Inflammatory macrophage (primary cell): ENCODE results near the gene CPLX1.

Experiments
- DNase-seq, 2 donors: peaks; one replicate each; pipeline ENCODE4 v3.0.0-alpha.2; 2020 to 2022
- total RNA-seq, 18 experiments: gene quantifications; one replicate each; lab custom pipeline; 2026; ENCODE audit warnings: mixed read lengths in 6 of 18, inconsistent platforms in 2 of 18; lab: John Stamatoyannopoulos, UW

Gene CPLX1
- total RNA-seq = 0 to 0.09 (median 0) reads per million in 18 experiments

DNA sequence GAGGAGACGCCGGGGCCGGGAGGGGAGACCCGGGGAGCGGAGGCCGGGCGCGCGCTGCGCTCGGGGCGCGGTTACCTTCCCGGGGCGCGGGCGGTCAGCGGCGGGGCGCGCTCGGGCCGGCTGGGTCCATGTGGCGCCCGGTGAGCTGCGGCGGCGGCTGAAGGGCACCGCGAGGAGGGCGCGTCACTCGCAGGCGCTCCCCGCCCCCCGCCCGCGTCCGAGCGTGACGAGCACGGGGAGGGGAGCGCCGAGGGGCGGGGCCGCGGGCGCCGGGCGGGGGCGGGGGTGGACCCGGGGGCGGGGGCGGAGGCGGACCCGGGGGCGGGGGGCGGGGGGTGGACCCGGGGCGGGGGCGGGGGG lies at the start of gene CPLX1:
Gene CPLX1, minus strand, starts transcription at position 159 of the 360 bp plus-strand sequence. CDS start 1,607 bp downstream, outside the sequence.
- no peak for DNase-seq

DNA sequence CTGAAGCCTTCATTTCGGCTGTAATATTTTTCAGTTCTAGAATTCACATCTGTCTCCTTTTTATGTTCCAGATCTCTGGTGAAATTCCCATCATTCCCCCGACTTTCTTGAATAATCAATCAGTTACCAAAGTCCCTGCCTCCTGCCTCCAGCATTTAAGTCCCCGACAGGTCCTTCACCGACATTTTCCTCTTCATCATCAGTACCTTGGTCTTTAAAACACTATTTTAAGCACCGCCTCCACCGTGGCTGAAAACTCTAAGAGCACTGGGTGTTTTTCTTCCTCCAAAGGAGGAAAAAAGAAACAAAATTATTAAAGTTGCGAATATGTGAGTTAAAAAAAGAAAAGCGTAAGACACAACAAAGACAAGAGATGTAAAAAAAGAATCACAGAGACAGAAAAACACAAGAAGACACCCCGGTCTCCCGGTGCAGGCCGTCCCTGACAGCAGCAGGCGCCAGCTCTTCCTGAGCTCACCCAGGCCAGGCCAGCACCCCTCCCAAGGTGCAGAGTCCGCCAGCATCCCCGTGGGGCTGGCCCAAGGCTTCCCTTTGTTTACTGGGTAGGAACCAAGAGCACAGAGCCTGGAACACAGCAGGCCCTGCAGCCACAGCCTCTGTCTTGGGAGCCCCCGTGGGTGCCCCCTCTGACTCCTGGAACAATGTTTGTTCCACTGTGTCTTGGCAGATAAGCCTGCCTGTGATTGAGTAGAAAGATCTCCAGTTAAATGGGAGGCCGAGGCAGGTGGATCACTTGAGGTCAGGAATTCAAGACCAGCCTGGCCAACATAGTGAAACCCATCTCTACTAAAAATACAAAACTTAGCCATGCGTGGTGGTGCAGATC lies 49.3 kb upstream of the CPLX1 start:
- DNase-seq = no peak

DNA sequence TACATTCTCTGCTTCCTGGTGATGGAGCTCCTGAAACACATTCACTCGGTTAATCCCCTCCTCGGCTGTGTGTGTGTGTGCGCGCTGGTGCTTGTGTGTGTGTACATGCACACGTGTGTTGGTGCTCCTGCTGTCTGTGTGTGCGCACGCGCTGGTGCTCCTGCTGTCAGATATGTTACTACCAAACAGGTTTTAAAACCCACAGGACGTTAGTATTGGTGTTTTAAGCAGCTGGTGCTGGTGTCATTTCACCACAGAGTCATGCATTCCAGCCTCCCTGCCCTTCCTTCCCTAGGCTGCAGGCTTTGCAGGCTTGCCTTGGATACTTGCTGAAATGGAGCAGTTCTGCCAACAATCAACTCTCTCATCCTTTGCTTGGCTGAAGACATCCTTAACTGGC lies 48.1 kb upstream of the CPLX1 start:
- no peak for DNase-seq

DNA sequence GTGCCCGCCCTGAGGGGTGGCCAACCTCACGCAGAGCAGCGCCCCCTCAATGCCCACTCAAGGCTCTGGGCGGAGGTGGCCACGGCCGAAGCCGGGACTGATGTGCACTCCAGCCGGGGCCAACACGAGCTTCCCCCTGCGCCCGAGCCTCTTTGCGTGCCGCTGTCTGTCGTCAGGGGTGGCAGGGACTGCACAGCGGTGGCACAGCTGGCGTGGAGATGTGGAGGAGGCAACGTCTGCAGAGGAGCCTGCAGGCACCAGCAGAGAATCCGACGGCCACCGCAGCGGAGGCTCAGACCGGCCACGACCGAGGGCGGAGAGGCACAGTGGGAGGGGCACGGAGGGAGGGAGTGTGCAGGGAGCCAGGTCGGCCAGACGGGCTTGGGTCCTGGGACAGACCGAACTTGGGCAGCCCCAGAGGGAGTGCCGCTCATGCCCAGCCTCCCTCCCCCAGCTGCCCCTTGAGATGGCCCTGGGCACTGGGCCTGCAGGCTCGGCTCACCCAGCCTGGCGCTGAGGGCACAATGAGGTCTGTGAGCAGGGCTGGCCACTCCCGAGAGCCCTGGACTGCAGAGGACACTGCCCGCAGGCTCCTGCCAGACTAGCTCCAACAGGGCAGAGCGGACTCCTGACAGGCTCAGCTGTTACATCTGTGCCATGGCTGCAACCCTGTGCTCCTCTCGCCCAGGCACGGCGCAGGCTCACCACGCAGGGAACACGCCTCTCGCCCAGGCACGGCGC lies 46.5 kb upstream of the CPLX1 start:
- DNase-seq = no peak

DNA sequence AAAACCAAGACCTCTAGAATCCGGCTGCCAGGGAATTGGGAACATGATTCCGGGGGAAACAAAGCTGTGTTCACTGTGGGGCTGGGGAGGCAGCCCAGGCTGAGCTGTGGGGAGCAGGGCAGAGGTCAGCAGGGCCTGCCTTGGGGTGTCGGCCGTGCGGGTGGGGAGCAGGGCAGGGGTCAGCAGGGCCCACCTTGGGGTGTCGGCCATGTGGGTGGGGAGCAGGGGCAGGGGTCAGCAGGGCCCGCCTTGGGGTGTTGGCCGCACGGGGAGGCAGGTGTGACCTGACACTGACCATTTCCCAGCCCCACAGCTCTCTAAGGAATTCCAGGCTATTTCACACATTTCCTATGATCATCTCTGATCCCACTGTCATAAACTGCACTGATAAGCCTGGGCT lies 45.6 kb upstream of the CPLX1 start:
- DNase-seq = no peak

DNA sequence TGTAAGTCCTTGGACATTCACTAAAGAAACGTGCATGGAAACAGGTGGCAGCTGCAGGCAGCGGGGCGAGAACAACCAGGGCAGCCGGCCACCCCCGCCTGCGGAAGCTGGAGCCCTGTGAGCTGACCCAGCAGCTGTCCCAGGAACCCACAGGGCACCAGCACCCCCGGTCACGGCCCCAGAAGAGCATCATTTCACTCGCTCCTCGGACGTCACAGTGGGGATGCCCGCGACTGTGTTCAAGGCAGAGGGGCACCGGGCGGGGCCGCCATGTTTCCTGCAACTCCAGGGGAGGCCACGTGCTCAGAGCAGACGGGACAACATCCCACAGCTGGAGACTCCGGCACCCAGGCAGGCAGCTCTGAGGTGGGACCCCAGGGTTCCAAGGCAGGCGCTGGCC lies 45.0 kb upstream of the CPLX1 start:
- no peak for DNase-seq

DNA sequence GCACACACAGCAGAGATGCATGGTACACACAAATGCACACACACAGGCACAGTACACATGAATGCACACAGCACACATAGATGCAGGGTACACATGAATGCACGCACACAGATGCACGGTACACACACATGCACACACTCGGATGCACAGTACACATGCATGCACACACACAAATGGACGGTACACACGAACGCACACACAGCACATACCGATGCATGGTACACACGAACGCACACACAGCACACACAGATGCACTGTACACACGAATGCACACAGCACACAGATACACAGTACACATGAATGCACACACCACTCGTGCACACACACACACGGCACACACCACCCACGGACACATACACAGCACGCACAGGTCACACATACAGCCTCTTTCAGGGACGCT lies 43.8 kb upstream of the CPLX1 start:
- no peak for DNase-seq

DNA sequence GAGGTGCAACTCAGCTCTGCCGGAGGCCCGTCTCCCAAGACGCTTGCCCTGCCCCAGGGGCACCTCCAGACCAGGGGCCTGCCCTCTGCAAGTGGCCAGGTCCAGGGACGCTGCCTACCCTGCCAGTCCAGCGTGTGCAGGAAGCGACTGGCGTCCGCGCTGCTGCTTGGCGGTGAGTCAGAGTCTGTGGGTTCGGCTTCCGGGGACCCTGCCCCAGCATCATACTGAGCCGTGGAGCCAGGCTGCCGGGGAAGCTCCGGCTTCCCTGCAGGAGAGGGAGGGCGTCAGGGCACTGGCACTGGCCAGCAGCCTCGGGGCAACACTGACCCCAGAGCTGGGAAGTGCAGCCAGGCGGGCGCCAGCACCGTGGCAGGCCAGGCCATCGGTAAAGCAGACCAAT lies 42.5 kb upstream of the CPLX1 start:
- no peak for DNase-seq

DNA sequence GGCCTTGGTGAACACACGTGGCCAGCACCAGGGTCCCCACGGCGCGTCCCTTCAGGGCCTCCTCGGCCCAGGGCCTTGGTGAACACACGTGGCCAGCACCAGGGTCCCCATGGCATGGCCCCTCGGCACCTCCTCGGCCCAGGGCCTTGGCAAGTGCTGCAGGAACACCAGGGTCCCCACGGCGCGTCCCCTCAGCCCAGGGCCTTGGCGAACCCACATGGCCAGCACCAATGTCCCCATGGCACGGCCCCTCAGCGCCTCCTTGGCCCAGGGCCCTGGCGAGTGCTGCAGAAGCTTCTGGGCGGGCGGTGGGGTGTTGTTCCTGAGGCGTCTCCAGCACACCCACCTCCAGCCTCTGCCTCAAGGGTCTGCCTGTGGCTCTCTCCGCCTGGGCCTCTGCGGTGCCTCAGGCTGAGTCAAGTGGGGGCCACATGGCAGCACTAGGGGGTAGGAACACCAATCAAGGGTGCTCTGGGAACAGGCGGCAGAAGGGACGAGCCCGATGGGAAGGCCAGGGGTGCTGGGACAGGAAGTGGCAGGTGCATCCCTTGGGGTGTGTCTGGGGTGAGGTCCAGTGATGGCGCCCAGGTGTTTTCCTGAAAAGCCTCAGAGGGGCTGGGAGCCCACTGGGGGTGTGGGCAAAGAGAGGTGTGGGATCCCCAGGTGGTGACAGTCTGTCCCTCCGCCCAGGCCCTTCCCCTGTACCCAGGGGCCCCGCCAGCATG lies 41.8 kb upstream of the CPLX1 start:
- no peak for DNase-seq

DNA sequence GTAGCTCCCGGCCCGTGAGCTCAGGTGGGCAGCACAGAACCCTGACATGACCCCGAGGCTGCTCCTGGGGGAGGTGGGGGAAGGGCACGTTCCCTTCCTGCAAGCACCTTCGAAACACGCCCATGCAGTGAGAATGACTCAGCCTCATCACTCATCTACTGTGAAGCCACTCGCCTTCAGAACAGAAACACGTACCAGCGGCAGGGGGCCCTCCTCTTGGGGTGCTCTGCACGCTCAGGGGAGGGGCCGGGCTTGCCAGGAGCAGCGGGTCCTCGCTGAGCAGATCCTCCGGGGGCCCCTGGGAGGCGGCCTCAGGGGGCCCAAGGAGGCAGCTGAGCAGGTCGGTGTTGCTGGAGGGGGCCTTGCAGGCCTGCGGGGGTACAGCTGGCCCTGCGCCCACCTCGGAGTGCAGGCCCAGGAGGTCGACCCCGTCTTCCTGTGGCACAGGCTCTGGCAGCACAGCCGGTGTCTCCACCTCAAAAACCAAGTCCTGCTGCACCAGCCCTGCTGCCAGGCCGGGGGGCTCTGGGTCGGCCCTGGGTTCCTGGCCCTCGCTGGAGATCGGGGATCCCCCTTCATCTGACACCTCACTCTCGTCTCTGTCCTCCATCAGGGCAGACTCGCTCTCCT lies 40.9 kb upstream of the CPLX1 start:
- no peak for DNase-seq

DNA sequence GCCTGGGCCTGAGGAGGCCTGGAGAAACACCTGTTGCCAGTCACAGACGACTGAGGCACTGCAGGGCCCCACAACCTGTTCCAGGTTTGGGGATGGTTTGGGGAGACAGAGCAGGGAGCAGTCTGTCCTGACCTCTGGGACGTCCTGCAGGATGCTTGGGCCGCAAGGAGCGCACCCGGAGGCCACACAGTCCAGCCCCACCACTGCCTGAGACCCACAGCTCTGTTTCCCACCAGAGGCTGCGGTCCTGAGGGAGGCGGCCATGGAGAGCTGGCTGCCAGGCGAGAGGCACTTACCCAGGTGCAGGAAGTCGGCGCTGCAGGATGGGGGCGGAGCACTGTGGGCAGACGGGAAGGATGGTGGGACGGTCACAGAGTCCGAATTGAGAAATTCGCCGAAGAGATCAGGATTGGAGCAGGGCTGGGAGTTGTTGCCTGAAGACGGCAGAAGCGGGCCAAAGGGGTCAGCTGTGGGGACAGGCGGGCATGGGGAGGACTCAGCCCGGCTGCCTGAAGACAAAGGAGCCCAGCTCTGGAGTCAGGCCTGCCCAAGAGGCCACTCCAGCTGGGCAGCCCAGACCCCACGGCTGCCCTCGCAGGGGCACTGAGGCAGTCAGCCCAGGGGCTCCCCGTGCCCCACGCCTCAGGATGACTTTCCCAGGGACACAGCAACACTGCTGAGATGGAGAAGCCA lies 40.3 kb upstream of the CPLX1 start:
- no peak for DNase-seq

DNA sequence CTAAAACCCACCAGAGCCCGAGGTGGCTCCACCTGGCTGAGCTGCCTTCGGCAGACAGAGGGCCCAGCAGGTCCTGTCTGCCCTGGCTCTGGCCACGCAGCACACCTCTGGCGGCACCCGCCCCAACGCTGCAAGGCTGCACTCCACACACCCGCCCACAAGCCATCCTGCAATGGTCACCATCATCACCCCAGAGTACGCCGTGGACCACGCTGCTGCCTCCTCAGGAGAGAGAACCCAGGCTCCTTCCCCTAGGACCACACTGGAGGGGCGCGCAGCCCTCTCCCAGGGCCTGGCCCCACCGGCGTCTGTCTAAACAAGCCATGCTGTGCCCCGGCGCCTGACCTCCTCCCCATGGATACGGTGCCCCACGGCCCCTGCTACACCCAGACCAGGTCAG lies 39.6 kb upstream of the CPLX1 start:
- DNase-seq = no peak

DNA sequence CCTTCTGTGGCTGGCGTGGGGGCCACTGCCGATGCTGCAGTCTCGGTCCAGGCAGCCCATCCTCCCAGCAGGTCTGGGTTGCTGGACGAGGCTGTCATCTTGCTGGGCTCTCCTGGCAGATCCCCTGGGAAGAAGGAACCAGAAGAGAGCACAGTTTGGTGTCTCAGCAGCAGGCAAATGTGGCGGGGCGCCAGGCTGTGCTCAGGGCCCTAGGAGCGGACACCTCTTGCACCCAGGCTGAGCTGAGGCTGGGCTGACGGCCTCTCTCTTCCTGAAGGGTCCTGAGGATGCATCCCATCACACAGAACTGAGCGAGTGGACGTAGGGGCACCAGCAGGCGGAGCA lies 39.2 kb upstream of the CPLX1 start:
- no peak for DNase-seq

DNA sequence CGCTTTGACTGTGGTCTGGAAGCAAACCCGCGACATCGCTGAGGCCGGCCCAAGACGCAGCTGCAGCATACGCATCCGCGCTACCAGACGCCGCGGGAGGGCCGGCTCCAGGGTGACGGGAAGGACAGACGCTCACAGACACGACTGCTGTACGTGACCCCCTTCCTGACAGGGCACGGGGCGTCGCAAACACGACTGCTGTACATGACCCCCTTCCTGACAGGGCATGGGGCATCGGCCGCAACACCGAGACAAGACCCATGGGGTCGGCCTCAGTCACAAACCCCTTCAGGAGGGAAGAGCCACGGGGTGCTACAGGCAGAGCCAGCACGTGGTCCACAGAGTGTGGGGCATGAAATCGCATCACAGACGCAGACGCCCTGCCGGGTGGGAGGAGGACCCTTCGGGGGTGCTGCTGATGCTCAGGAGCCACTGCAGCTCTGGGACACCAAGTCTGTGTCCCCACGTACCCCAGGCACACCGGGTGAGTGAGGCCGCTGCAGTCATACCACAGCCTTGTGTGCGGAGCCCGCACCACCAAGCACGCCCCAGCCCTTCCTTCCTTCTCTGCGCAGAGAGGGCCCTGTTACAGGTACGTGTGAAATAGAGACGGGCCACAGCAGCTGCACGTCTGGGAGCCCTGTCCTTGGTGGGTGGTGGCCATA lies 38.7 kb upstream of the CPLX1 start:
- no peak for DNase-seq

DNA sequence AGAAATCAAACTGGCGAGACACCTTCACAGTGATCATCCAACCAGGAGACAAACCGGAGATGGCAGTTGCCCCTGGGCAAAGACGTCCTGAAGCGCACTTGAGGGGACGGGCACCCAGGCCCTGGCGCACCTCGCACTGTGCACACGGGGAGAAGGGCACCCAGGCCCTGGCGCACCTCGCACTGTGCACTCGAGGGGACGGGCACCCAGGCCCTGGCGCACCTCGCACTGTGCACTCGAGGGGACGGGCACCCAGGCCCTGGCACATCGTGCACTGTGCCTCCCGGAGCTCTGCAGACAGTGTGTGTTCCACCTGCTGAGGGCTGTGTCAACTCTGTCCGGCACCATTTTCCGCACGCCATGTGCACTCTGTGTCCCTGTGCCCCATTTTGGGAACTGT lies 34.6 kb upstream of the CPLX1 start:
- DNase-seq = no peak

DNA sequence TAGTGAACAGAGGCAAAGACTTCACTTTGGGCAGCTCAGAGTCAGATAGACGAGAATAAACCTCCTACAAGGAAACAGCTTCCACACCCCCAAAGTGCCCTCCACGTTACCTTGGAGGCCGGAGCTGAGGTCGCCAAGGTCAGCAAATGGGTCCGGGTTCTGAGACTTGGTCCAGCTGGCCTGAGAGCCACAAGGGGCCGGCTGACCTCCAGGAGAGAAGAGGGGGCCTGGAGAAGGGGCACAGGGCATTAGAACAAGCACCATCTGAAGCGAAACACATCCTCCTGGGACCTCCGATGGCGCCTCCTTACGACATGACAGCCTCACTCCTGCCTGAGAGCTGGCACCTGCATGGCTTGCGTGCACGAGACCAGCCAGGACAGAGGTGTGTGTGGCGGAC lies 33.6 kb upstream of the CPLX1 start:
- DNase-seq = no peak

DNA sequence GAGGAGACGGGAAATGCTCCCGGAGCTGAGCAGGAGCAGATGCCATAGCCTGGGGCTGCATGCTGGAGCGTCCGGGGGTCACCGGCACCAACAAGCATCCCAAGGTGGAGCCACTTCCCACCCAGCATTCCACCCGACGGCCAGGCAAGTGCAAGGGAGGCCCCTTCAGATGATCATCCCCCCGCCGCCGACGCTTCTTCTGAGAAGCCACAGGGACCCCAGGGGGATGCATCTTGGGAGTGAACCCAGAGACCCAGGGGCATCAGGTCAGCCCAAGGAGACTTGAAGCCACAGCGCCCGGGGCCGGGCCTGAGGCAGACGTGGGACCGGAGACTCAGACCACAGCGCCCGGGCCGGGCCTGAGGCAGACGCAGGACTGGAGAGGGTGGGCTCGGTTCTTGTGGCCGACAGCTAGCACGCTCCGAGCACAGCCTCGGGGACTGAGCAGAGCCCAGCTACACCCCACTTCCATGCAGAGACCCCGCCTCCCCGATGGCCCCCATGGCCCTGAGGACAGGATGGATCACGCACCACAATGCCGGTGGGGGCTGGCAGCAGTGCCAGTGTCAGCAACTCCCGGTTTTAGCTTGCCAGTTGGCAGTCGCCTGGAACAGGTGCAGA lies 33.0 kb upstream of the CPLX1 start:
- no peak for DNase-seq

DNA sequence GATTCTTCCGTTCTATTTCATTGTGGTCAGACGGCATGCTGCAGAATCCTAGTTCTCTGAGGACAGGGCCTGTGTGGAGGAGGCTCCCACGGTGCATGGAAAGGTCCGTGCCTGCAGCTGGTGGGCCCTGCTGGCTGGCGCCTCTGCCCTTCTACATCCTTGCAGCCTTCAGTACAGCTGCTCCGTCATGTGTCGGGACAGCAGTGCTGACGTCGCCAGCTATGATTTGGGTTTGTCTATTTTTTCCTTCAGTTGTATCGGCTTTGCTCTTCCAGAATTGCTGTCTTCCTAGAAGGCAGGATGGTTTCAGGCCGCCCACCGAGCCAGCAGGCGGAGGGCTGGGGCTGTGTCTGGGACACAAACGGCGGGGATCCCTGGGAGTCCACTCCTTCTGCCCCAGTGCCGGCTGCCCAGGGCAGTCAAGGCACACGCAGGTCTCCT lies 32.1 kb upstream of the CPLX1 start:
- no peak for DNase-seq

DNA sequence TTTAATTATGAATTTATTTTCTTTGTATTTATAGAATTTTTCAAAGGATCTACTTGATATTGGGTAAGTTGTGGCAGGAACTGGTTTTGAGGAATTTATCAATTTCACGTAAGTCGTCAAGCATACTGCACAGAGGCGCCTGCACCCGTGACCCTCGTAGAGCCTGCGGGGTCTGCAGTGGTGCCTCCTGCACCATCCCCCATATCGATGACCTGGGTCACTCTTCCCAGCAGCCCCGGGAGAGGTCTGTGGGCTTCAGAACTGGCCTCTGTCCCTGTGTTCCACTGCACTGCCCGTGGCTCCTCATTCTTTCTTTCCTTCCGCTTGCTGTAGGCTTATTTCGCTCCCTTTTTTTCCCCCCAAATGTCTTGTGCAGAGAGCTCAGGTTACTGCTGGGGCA lies 31.5 kb upstream of the CPLX1 start:
- DNase-seq = no peak

DNA sequence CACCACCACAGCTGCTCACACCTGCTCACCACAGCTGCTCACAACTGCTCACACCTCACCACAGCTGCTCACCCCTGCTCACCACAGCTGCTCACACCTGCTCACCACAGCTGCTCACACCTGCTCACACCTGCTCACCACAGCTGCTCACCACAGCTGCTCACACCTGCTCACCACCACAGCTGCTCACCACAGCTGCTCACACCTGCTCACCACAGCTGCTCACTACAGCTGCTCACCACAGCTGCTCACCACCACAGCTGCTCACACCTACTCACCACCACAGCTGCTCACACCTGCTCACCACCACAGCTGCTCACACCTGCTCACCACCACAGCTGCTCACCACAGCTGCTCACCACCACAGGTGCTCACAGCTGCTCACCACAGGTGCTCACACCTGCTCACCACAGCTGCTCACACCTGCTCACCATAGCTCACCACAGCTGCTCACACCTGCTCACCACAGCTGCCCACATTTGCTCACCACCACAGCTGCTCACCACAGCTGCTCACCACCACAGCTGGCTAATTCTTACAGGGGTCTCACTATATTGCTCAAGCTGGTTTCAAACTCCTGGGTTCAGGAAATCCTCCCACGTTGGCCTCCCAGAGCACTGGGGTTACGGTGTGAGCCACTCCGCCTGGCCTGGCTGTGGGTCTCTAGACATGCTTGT lies 30.4 kb upstream of the CPLX1 start:
- DNase-seq = no peak

DNA sequence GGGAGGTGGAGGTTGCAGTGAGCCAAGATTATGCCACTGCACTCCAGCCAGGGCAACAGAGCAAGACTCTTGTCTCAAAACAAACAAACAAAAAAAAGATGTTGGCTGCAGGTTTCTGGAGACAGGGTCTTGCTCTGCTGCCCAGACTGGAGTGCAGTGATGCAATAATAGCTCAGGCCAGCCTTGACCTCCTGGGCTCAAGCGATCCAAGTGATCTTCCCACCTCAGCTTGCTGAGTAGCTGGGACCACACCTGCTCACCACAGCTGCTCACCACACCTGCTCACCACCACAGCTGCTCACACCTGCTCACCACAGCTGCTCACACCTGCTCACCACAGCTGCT lies 29.9 kb upstream of the CPLX1 start:
- no peak for DNase-seq
